Mesothelial cell of epicardium (in vitro differentiated cells): ENCODE data around the gene FBXO15. TPM values are rescaled to one million over a fixed set of nuclear protein-coding genes. Genes with fewer than 3 reads are reported as not detected.

Experiments
- DNase-seq, 2 experiments: peaks; one replicate each; pipeline ENCODE4 v3.0.0; 2021; ENCODE audit warnings: low spot score in 2 of 2; ENCODE audit not compliant: unreplicated experiment in 2 of 2
- H3K27ac Mint-ChIP-seq: 2 replicates; pipeline ENCODE4 v1.8.0; 2021; ENCODE audit warnings: mixed read lengths
- H3K27me3 Mint-ChIP-seq: 2 replicates; pipeline ENCODE4 v1.8.0; 2021; ENCODE audit warnings: low read depth, mixed read lengths
- H3K36me3 Mint-ChIP-seq: 2 replicates; pipeline ENCODE4 v1.8.0; 2021; ENCODE audit warnings: mixed read lengths
- H3K4me1 Mint-ChIP-seq: 2 replicates; pipeline ENCODE4 v1.8.0; 2021; ENCODE audit warnings: mixed read lengths
- H3K4me3 Mint-ChIP-seq: 2 replicates; pipeline ENCODE4 v1.8.0; 2021; ENCODE audit warnings: mild to moderate bottlenecking, moderate library complexity, mixed read lengths
- H3K9me3 Mint-ChIP-seq: 2 replicates; pipeline ENCODE4 v1.8.0; 2021; ENCODE audit warnings: mixed read lengths
- CTCF ChIP-seq: fragments of 200-600 bp; sonication (generic); IDR thresholded peaks from one replicate; pipeline ENCODE4 v1.5.0; 2021; ENCODE audit warnings: antibody characterized with exemption; ENCODE audit not compliant: unreplicated experiment
- total RNA-seq: library from RNA; stranded (reverse); gene quantifications from 3 replicates; pipeline ENCODE4 v1.2.1, GENCODE V29; 2021

FBXO15 gene
- total RNA-seq, 1 donor from 2014 or later, result 2.3 TPM

- no peak overlapping the region for H3K4me3 Mint-ChIP-seq
- no peaks in the 10 kb centered on the region for H3K9me3 Mint-ChIP-seq
- H3K27me3 Mint-ChIP-seq, result peaks cover 17% of the 10 kb centered on the region
- H3K36me3 Mint-ChIP-seq, result no peaks in the 10 kb centered on the region
- no peak for TF ChIP-seq CTCF
- peaks cover 20% of the 10 kb centered on the region for H3K4me1 Mint-ChIP-seq
- no peak overlapping the region for H3K27ac Mint-ChIP-seq
- no peak for DNase-seq
Observed at GRCh38 chr18:74186661-74187060, 39.0 kb upstream of the FBXO15 start.

- no peak for TF ChIP-seq CTCF
- H3K4me1 Mint-ChIP-seq, result peaks cover 20% of the 10 kb centered on the region
- H3K36me3 Mint-ChIP-seq, result no peaks in the 10 kb centered on the region
- H3K4me3 Mint-ChIP-seq, result no peak overlapping the region
- H3K27me3 Mint-ChIP-seq, result peaks cover 17% of the 10 kb centered on the region
- no peaks in the 10 kb centered on the region for H3K9me3 Mint-ChIP-seq
- no peak for DNase-seq
- H3K27ac Mint-ChIP-seq, result no peak overlapping the region
Observed at GRCh38 chr18:74185860-74186259, 38.2 kb upstream of the FBXO15 start.

GRCh38 chr18:74184875-74185274 lies 37.2 kb upstream of the FBXO15 start:
- DNase-seq, result no peak
- Mint-ChIP-seq H3K27ac (no peak overlapping the region), H3K4me3 (no peak overlapping the region)

DNA sequence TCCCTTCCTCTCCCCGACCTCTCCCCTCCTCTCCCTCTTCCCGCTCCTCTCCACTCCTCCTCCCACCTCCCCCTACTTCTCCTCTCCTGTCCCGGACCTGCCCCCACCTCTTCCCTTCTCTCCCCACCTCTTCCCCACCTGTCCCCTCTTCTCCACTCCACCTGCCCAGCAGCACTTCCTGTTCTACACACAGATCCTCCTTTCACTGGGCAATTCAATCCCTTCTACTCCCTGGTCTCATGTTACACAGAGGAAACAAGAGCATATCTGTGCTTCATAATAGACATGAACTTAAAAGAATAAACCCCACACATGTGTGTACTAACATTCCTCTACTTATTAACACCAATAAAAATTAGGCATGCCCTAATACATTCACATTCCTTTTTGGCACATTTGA lies 35.5 kb upstream of the FBXO15 start:
- no peak for DNase-seq
- Mint-ChIP-seq H3K9me3 (peaks cover 4% of the 10 kb centered on the region), H3K4me1 (peaks cover 3% of the 10 kb centered on the region), H3K4me3 (no peak overlapping the region), H3K27ac (no peak overlapping the region), H3K27me3 (peaks cover 19% of the 10 kb centered on the region), H3K36me3 (no peaks in the 10 kb centered on the region)
- TF ChIP-seq CTCF, result no peak

More at GRCh38 chr18:74184875-74185274, 37.2 kb upstream of the FBXO15 start:
- peaks cover 4% of the 10 kb centered on the region for H3K9me3 Mint-ChIP-seq
- H3K27me3 Mint-ChIP-seq, result peaks cover 19% of the 10 kb centered on the region
- TF ChIP-seq CTCF, result no peak
- H3K36me3 Mint-ChIP-seq, result no peaks in the 10 kb centered on the region
- H3K4me1 Mint-ChIP-seq, result peaks cover 13% of the 10 kb centered on the region

DNA sequence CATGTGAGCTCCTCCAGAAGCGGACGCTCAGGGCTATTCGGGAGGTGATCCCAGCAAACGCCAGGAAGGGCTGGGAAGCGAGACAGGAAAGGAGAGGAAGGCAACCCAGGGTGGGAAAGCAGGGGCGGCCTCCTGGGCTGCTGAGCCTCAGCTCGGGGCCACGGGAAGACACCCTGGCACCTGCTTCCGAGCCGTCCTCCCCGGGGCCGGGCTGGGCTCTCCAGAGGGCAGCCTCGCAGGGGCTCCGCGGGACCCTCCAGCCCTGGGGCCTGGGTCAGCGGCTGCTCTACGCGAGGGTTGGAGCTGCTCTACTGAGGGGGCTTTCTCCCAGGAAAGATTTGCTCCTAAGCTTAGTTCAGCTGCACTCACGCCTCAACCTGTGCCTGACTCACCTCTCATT lies 34.7 kb upstream of the FBXO15 start:
- Mint-ChIP-seq H3K4me1 (peaks cover 5% of the 10 kb centered on the region), H3K27ac (no peak overlapping the region), H3K36me3 (no peaks in the 10 kb centered on the region), H3K4me3 (no peak overlapping the region), H3K27me3 (peaks cover 19% of the 10 kb centered on the region), H3K9me3 (peaks cover 4% of the 10 kb centered on the region)
- TF ChIP-seq CTCF, result no peak
- no peak for DNase-seq

GRCh38 chr18:74179623-74180199 lies 32.1 kb upstream of the FBXO15 start:
- Mint-ChIP-seq H3K4me1 (peaks cover 2% of the 10 kb centered on the region), H3K4me3 (no peak overlapping the region), H3K36me3 (no peaks in the 10 kb centered on the region), H3K27ac (no peak overlapping the region), H3K27me3 (peaks cover 39% of the 10 kb centered on the region), H3K9me3 (peaks cover 4% of the 10 kb centered on the region)
- DNase-seq, result no peak
- TF ChIP-seq CTCF, result no peak
